ENCODE data around the gene LTB.

- no peak for TF ChIP-seq CTCF (IDR thresholded peaks at IDR 0.05)
- TF ChIP-seq ZFX (IDR thresholded peaks at IDR 0.05; ENCODE audit: borderline replicate concordance), result no peak
Measured at GRCh38 chr6:31559606-31559957, 22.6 kb downstream of the LTB start.

Measured in 22Rv1 (cell line).